ENCODE measurements around the gene UPF1.

Gene UPF1

GRCh38 chr19:18857223-18857622, 25.5 kb downstream of the UPF1 start:
- Histone ChIP-seq H3K36me3 (ENCODE audit: control insufficient read depth, insufficient read depth, low read length) (peaks cover 83% of the 10 kb centered on the region), H3K27me3 (ENCODE audit: control insufficient read depth, insufficient read depth, low read length) (no peaks in the 10 kb centered on the region), H3K4me3 (ENCODE audit: low read length) (no peak overlapping the region), H3K27ac (ENCODE audit: low read length) (no peak overlapping the region), H3K4me1 (ENCODE audit: control insufficient read depth, insufficient read depth, low read length) (no peaks in the 10 kb centered on the region; the same call in 1 of the 2 replicates), H3K9me3 (ENCODE audit: control insufficient read depth, insufficient read depth, low read length) (no peaks in the 10 kb centered on the region)
- no peak for DNase-seq (ENCODE audit: low read depth, low spot score)
- WGBS (ENCODE audit: insufficient coverage, insufficient read length), result no CpG with 5 or more reads among the region's 13 CpGs

- WGBS (ENCODE audit: insufficient coverage, insufficient read length), result no CpG with 5 or more reads among the region's 21 CpGs
Measured at GRCh38 chr19:18858906-18859646, 27.3 kb downstream of the UPF1 start.

GRCh38 chr19:18859676-18860301, 28.0 kb downstream of the UPF1 start:
- WGBS (ENCODE audit: insufficient coverage, insufficient read length), result no CpG with 5 or more reads among the region's 12 CpGs

More at GRCh38 chr19:18858906-18859646, 27.3 kb downstream of the UPF1 start:
- H3K27me3 ChIP-seq (ENCODE audit: control insufficient read depth, insufficient read depth, low read length), result no peaks in the 10 kb centered on the region
- DNase-seq (ENCODE audit: low read depth, low spot score), result no peak
- no peaks in the 10 kb centered on the region for H3K4me1 ChIP-seq (ENCODE audit: control insufficient read depth, insufficient read depth, low read length)
- no peak overlapping the region for H3K4me3 ChIP-seq (ENCODE audit: low read length)
- no peaks in the 10 kb centered on the region for H3K9me3 ChIP-seq (ENCODE audit: control insufficient read depth, insufficient read depth, low read length)
- H3K27ac ChIP-seq (ENCODE audit: low read length), result no peak overlapping the region
- H3K36me3 ChIP-seq (ENCODE audit: control insufficient read depth, insufficient read depth, low read length), result peaks cover 82% of the 10 kb centered on the region

GRCh38 chr19:18860302-18860700, 28.5 kb downstream of the UPF1 start:
- no peak overlapping the region for H3K4me3 ChIP-seq (ENCODE audit: low read length)
- peaks cover 79% of the 10 kb centered on the region for H3K36me3 ChIP-seq (ENCODE audit: control insufficient read depth, insufficient read depth, low read length)
- DNase-seq (ENCODE audit: low read depth, low spot score), result no peak
- H3K27me3 ChIP-seq (ENCODE audit: control insufficient read depth, insufficient read depth, low read length), result no peaks in the 10 kb centered on the region
- no CpG with 5 or more reads among the region's 11 CpGs for WGBS (ENCODE audit: insufficient coverage, insufficient read length)
- no peak overlapping the region for H3K27ac ChIP-seq (ENCODE audit: low read length)
- no peaks in the 10 kb centered on the region for H3K9me3 ChIP-seq (ENCODE audit: control insufficient read depth, insufficient read depth, low read length)
- H3K4me1 ChIP-seq (ENCODE audit: control insufficient read depth, insufficient read depth, low read length), result no peaks in the 10 kb centered on the region

More at GRCh38 chr19:18859676-18860301, 28.0 kb downstream of the UPF1 start:
- Histone ChIP-seq H3K27me3 (ENCODE audit: control insufficient read depth, insufficient read depth, low read length) (no peaks in the 10 kb centered on the region), H3K36me3 (ENCODE audit: control insufficient read depth, insufficient read depth, low read length) (peaks cover 80% of the 10 kb centered on the region), H3K9me3 (ENCODE audit: control insufficient read depth, insufficient read depth, low read length) (no peaks in the 10 kb centered on the region), H3K4me1 (ENCODE audit: control insufficient read depth, insufficient read depth, low read length) (no peaks in the 10 kb centered on the region), H3K27ac (ENCODE audit: low read length) (no peak overlapping the region), H3K4me3 (ENCODE audit: low read length) (no peak overlapping the region)
- no peak for DNase-seq (ENCODE audit: low read depth, low spot score)

GRCh38 chr19:18860725-18861124, 29.0 kb downstream of the UPF1 start:
- no peak for DNase-seq (ENCODE audit: low read depth, low spot score)
- no peak overlapping the region for H3K27ac ChIP-seq (ENCODE audit: low read length)
- no CpG with 5 or more reads among the region's 17 CpGs for WGBS (ENCODE audit: insufficient coverage, insufficient read length)

GRCh38 chr19:18861235-18861634, 29.5 kb downstream of the UPF1 start:
- Histone ChIP-seq H3K4me1 (ENCODE audit: control insufficient read depth, insufficient read depth, low read length) (no peaks in the 10 kb centered on the region), H3K9me3 (ENCODE audit: control insufficient read depth, insufficient read depth, low read length) (no peaks in the 10 kb centered on the region), H3K4me3 (ENCODE audit: low read length) (no peak overlapping the region), H3K27me3 (ENCODE audit: control insufficient read depth, insufficient read depth, low read length) (no peaks in the 10 kb centered on the region), H3K36me3 (ENCODE audit: control insufficient read depth, insufficient read depth, low read length) (peaks cover 75% of the 10 kb centered on the region), H3K27ac (ENCODE audit: low read length) (no peak overlapping the region)
- DNase-seq (ENCODE audit: low read depth, low spot score), result no peak
- no CpG with 5 or more reads among the region's 9 CpGs for WGBS (ENCODE audit: insufficient coverage, insufficient read length)

More at GRCh38 chr19:18860725-18861124, 29.0 kb downstream of the UPF1 start:
- peaks cover 76% of the 10 kb centered on the region for H3K36me3 ChIP-seq (ENCODE audit: control insufficient read depth, insufficient read depth, low read length)
- no peaks in the 10 kb centered on the region for H3K4me1 ChIP-seq (ENCODE audit: control insufficient read depth, insufficient read depth, low read length)
- no peaks in the 10 kb centered on the region for H3K9me3 ChIP-seq (ENCODE audit: control insufficient read depth, insufficient read depth, low read length)
- H3K4me3 ChIP-seq (ENCODE audit: low read length), result no peak overlapping the region
- H3K27me3 ChIP-seq (ENCODE audit: control insufficient read depth, insufficient read depth, low read length), result no peaks in the 10 kb centered on the region

- Histone ChIP-seq H3K9me3 (ENCODE audit: control insufficient read depth, insufficient read depth, low read length) (no peaks in the 10 kb centered on the region), H3K36me3 (ENCODE audit: control insufficient read depth, insufficient read depth, low read length) (peaks cover 68% of the 10 kb centered on the region), H3K27ac (ENCODE audit: low read length) (no peak overlapping the region), H3K27me3 (ENCODE audit: control insufficient read depth, insufficient read depth, low read length) (no peaks in the 10 kb centered on the region), H3K4me1 (ENCODE audit: control insufficient read depth, insufficient read depth, low read length) (no peaks in the 10 kb centered on the region), H3K4me3 (ENCODE audit: low read length) (no peak overlapping the region)
- no CpG with 5 or more reads among the region's 12 CpGs for WGBS (ENCODE audit: insufficient coverage, insufficient read length)
- no peak for DNase-seq (ENCODE audit: low read depth, low spot score)
Measured at GRCh38 chr19:18861917-18862316, 30.2 kb downstream of the UPF1 start.

GRCh38 chr19:18862976-18863842, 31.4 kb downstream of the UPF1 start:
- Histone ChIP-seq H3K27me3 (ENCODE audit: control insufficient read depth, insufficient read depth, low read length) (no peaks in the 10 kb centered on the region), H3K27ac (ENCODE audit: low read length) (no peak overlapping the region), H3K4me1 (ENCODE audit: control insufficient read depth, insufficient read depth, low read length) (no peaks in the 10 kb centered on the region), H3K36me3 (ENCODE audit: control insufficient read depth, insufficient read depth, low read length) (peaks cover 66% of the 10 kb centered on the region), H3K9me3 (ENCODE audit: control insufficient read depth, insufficient read depth, low read length) (no peaks in the 10 kb centered on the region), H3K4me3 (ENCODE audit: low read length) (no peak overlapping the region)
- no peak for DNase-seq (ENCODE audit: low read depth, low spot score)
- no CpG with 5 or more reads among the region's 33 CpGs for WGBS (ENCODE audit: insufficient coverage, insufficient read length)

- H3K9me3 ChIP-seq (ENCODE audit: control insufficient read depth, insufficient read depth, low read length), result no peaks in the 10 kb centered on the region
- no CpG with 5 or more reads among the region's 16 CpGs for WGBS (ENCODE audit: insufficient coverage, insufficient read length)
- no peak overlapping the region for H3K4me3 ChIP-seq (ENCODE audit: low read length)
- no peaks in the 10 kb centered on the region for H3K4me1 ChIP-seq (ENCODE audit: control insufficient read depth, insufficient read depth, low read length)
- no peak for DNase-seq (ENCODE audit: low read depth, low spot score)
- no peak overlapping the region for H3K27ac ChIP-seq (ENCODE audit: low read length)
- no peaks in the 10 kb centered on the region for H3K27me3 ChIP-seq (ENCODE audit: control insufficient read depth, insufficient read depth, low read length)
- peaks cover 65% of the 10 kb centered on the region for H3K36me3 ChIP-seq (ENCODE audit: control insufficient read depth, insufficient read depth, low read length)
Measured at GRCh38 chr19:18863843-18864362, 32.1 kb downstream of the UPF1 start.

All from iPS DF 6.9 (cell line).